ENCODE measurements around the gene DOCK4. TPM values are rescaled to one million over a fixed set of nuclear protein-coding genes. Genes with fewer than 3 reads are reported as not detected.
A peak's percentile ranks its signal among the peaks of the same experiment; 100 is the strongest.

Gene DOCK4
- total RNA-seq, 6 experiments from 2014 or later: 9.4 to 29.9 (median 22.8) TPM

DNA sequence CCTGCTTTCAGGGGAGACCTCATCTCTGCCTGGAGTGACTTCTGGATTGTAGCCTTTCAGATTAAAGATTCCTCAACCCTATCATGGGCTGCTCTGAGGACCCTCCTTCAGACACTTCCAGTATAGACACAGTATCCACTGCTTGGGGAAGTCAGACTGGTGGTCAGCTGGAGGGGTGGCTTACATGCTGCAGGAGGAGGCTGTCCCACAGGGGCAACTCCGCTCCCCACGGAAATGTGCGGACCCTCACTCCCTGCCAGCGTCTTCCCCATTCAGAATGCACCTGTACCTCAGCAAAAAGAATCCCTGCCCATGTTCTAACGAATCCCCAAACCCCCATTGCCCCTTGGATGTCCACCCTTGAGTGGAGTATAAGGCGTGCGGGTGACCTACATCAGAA, 95.5 kb downstream of the DOCK4 start:
- 96% methylated on average over 3 of the region's 7 CpGs for WGBS (ENCODE audit: insufficient coverage, low coverage, low lambda C conversion rate, missing lambda C conversion rate)
- no peaks in the 10 kb centered on the region for H3K9me3 ChIP-seq
- TF ChIP-seq, protein P1, sequence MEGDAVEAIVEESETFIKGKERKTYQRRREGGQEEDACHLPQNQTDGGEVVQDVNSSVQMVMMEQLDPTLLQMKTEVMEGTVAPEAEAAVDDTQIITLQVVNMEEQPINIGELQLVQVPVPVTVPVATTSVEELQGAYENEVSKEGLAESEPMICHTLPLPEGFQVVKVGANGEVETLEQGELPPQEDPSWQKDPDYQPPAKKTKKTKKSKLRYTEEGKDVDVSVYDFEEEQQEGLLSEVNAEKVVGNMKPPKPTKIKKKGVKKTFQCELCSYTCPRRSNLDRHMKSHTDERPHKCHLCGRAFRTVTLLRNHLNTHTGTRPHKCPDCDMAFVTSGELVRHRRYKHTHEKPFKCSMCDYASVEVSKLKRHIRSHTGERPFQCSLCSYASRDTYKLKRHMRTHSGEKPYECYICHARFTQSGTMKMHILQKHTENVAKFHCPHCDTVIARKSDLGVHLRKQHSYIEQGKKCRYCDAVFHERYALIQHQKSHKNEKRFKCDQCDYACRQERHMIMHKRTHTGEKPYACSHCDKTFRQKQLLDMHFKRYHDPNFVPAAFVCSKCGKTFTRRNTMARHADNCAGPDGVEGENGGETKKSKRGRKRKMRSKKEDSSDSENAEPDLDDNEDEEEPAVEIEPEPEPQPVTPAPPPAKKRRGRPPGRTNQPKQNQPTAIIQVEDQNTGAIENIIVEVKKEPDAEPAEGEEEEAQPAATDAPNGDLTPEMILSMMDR (IDR thresholded peaks at IDR 0.05): no peak
- TF ChIP-seq POLR2A (IDR thresholded peaks at IDR 0.05): no peak
- no peak overlapping the region for H3K27ac ChIP-seq
- ATAC-seq (no peak), DNase-seq (no peak)
- intact Hi-C loops (cut with DNase I): no loop called here
- H3K27me3 ChIP-seq: no peaks in the 10 kb centered on the region
- no peak overlapping the region for H3K4me3 ChIP-seq
- peaks cover 0 to 24% (median 9%) of the 10 kb centered on the region in 4 donors for H3K4me1 ChIP-seq
- no peaks in the 10 kb centered on the region for H3K36me3 ChIP-seq

- no peak overlapping the region for H3K4me3 ChIP-seq
- H3K27ac ChIP-seq: no peak overlapping the region
- H3K4me1 ChIP-seq: peaks cover 0 to 24% (median 9%) of the 10 kb centered on the region in 4 donors
- intact Hi-C loops (cut with DNase I): no loop called here
- no peaks in the 10 kb centered on the region for H3K36me3 ChIP-seq
- no peaks in the 10 kb centered on the region for H3K9me3 ChIP-seq
- DNase-seq (no peak), ATAC-seq (peak in 1 of 4 donors; percentile 24)
- WGBS (ENCODE audit: insufficient coverage, low coverage, low lambda C conversion rate, missing lambda C conversion rate): 48% methylated on average over 2 of the region's 2 CpGs
- no peak for TF ChIP-seq POLR2A (IDR thresholded peaks at IDR 0.05)
- TF ChIP-seq, protein P1 (IDR thresholded peaks at IDR 0.05): no peak
- no peaks in the 10 kb centered on the region for H3K27me3 ChIP-seq
These were observed 96.0 kb downstream of the DOCK4 start for GRCh38 chr7:112110175-112110574.

- Histone ChIP-seq H3K9me3 (no peaks in the 10 kb centered on the region), H3K27ac (no peak overlapping the region), H3K4me3 (no peak overlapping the region), H3K36me3 (no peaks in the 10 kb centered on the region), H3K27me3 (no peaks in the 10 kb centered on the region), H3K4me1 (peaks cover 0 to 23% (median 9%) of the 10 kb centered on the region in 4 donors)
- ATAC-seq: peak; percentile 21 to 36 (median 35)
- no peak for DNase-seq
- TF ChIP-seq, protein P1 (IDR thresholded peaks at IDR 0.05): no peak
- TF ChIP-seq POLR2A (IDR thresholded peaks at IDR 0.05): no peak
- intact Hi-C loops (cut with DNase I): no loop called here
- WGBS (ENCODE audit: insufficient coverage, low coverage, low lambda C conversion rate, missing lambda C conversion rate): 71% methylated on average over 2 of the region's 2 CpGs
These were observed 97.2 kb downstream of the DOCK4 start for GRCh38 chr7:112108981-112109380.

DNA sequence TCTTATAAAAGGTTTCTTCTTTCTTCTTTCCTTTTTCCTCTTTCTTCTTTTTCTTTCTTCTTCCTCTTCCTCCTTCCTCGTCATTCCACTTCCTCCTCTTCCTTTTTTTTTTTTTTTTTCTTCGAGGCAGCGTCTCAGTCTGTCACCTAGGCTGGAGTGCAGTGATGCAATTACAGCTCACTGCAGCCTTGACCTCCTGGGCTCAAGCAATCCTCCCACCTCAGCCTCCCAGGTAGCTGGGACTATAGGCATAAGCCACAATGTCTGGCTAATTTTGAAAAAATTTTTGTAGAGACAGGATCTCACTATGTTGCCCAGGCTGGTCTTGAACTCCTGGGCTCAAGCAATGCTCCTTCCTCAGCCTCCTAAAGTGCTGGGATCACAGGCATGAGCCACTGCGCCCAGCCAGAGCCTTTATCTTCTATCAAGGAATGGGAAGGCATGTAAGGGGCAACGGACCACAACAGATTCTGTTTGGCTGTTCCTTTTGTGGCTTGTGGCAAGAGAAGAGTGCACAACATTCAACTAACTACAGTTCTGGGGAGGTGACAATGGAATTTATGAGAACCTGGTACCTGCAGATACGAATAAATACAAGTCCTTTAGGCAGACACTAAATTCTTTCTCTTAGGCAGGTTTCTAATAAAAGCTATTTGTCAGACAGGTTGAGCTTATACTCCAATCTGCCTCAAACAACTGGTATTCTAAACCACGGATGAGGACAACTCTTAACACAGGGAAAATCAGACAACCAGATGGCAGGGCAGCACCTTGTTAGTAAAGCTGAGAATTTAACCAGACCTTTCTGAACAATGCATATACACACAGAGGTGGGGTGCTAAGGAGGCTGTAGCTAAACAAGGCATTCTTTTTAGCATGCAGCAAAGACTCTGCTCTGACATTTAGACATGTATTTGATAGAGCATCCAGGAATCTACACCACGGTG, 100.3 kb downstream of the DOCK4 start:
- DNase-seq (no peak), ATAC-seq (no peak)
- H3K4me1 ChIP-seq: peaks cover 0 to 9% (median 5%) of the 10 kb centered on the region in 4 donors
- intact Hi-C loops (cut with DNase I): no loop called here
- no peak for TF ChIP-seq POLR2A (IDR thresholded peaks at IDR 0.05)
- TF ChIP-seq, protein P1 (IDR thresholded peaks at IDR 0.05): no peak
- no peaks in the 10 kb centered on the region for H3K27me3 ChIP-seq
- no peak overlapping the region for H3K27ac ChIP-seq
- WGBS (ENCODE audit: insufficient coverage, low coverage, low lambda C conversion rate, missing lambda C conversion rate): 70% methylated on average over 8 of the region's 8 CpGs
- no peaks in the 10 kb centered on the region for H3K36me3 ChIP-seq
- H3K4me3 ChIP-seq: no peak overlapping the region
- no peaks in the 10 kb centered on the region for H3K9me3 ChIP-seq
